HL-60 (cell line): Measurements from ENCODE around the gene RIPOR2.

Experiments
- POLR2AphosphoS5 ChIP-seq: IDR thresholded peaks from 2 replicates; pipeline ENCODE4 v1.6.1; 2012; ENCODE audit warnings: low read depth
- TF ChIP-seq, protein P1 (sequence below): IDR thresholded peaks from one replicate; pipeline ENCODE4 v1.5.1; 2011; ENCODE audit warnings: low read length, control low read depth, inconsistent platforms; ENCODE audit not compliant: insufficient read depth
- TF ChIP-seq, protein P2 (sequence below): IDR thresholded peaks from 2 replicates; pipeline ENCODE4 v1.6.1; 2012; ENCODE audit warnings: low read depth; ENCODE audit not compliant: insufficient replicate concordance

DNA sequence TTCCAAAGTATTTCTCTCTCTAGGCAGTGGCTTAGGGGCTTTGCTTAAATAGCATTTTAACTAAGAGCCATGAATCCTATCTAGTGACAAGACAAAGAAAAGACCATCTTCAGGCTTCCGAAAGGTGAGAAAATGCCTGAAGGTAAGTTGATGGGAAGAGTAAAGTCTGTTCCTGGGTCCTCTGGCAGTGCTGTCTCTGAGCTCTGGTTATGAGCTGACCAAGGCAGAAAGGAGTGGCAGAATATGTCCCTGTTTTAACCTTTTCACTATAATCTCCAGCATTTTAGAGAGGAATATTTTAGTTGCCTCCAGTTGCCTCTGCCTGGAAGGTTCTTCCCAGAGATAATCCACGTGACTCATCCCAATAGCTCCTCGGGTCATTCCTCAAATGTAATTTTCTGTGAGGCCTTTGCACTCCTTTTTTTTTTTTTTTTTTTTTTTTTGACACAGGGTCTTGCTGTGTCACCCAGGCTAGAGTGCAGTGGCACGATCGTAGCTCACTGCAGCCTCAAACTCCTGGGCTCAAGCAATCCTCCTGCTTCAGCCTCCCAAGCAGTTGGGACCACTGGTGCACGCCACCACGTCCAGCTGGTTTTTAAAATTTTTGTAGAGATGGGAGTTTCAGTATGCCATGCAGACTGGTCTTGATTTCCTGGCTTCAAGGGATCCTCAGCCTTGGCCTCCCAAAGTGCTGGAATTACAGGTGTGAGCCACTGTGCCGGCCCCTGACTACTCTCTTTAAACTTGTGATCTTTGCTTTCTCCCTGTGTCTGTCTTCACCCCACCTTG is 133.3 kb downstream of the RIPOR2 start:
- TF ChIP-seq, protein P1, sequence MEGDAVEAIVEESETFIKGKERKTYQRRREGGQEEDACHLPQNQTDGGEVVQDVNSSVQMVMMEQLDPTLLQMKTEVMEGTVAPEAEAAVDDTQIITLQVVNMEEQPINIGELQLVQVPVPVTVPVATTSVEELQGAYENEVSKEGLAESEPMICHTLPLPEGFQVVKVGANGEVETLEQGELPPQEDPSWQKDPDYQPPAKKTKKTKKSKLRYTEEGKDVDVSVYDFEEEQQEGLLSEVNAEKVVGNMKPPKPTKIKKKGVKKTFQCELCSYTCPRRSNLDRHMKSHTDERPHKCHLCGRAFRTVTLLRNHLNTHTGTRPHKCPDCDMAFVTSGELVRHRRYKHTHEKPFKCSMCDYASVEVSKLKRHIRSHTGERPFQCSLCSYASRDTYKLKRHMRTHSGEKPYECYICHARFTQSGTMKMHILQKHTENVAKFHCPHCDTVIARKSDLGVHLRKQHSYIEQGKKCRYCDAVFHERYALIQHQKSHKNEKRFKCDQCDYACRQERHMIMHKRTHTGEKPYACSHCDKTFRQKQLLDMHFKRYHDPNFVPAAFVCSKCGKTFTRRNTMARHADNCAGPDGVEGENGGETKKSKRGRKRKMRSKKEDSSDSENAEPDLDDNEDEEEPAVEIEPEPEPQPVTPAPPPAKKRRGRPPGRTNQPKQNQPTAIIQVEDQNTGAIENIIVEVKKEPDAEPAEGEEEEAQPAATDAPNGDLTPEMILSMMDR = no peak
- TF ChIP-seq POLR2AphosphoS5 = no peak
- TF ChIP-seq, protein P2, sequence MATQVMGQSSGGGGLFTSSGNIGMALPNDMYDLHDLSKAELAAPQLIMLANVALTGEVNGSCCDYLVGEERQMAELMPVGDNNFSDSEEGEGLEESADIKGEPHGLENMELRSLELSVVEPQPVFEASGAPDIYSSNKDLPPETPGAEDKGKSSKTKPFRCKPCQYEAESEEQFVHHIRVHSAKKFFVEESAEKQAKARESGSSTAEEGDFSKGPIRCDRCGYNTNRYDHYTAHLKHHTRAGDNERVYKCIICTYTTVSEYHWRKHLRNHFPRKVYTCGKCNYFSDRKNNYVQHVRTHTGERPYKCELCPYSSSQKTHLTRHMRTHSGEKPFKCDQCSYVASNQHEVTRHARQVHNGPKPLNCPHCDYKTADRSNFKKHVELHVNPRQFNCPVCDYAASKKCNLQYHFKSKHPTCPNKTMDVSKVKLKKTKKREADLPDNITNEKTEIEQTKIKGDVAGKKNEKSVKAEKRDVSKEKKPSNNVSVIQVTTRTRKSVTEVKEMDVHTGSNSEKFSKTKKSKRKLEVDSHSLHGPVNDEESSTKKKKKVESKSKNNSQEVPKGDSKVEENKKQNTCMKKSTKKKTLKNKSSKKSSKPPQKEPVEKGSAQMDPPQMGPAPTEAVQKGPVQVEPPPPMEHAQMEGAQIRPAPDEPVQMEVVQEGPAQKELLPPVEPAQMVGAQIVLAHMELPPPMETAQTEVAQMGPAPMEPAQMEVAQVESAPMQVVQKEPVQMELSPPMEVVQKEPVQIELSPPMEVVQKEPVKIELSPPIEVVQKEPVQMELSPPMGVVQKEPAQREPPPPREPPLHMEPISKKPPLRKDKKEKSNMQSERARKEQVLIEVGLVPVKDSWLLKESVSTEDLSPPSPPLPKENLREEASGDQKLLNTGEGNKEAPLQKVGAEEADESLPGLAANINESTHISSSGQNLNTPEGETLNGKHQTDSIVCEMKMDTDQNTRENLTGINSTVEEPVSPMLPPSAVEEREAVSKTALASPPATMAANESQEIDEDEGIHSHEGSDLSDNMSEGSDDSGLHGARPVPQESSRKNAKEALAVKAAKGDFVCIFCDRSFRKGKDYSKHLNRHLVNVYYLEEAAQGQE = no peak
